Mesothelial cell of epicardium (in vitro differentiated cells): ENCODE results near the gene PJVK. TPM values are rescaled to one million over a fixed set of nuclear protein-coding genes. Genes with fewer than 3 reads are reported as not detected.

Experiments used
- DNase-seq, 2 experiments: peaks; one replicate each; pipeline ENCODE4 v3.0.0; 2021; ENCODE audit warnings: low spot score in 2 of 2; ENCODE audit not compliant: unreplicated experiment in 2 of 2
- H3K27ac Mint-ChIP-seq: 2 replicates; pipeline ENCODE4 v1.8.0; 2021; ENCODE audit warnings: mixed read lengths
- H3K27me3 Mint-ChIP-seq: 2 replicates; pipeline ENCODE4 v1.8.0; 2021; ENCODE audit warnings: low read depth, mixed read lengths
- H3K36me3 Mint-ChIP-seq: 2 replicates; pipeline ENCODE4 v1.8.0; 2021; ENCODE audit warnings: mixed read lengths
- H3K4me1 Mint-ChIP-seq: 2 replicates; pipeline ENCODE4 v1.8.0; 2021; ENCODE audit warnings: mixed read lengths
- H3K4me3 Mint-ChIP-seq: 2 replicates; pipeline ENCODE4 v1.8.0; 2021; ENCODE audit warnings: mild to moderate bottlenecking, moderate library complexity, mixed read lengths
- H3K9me3 Mint-ChIP-seq: 2 replicates; pipeline ENCODE4 v1.8.0; 2021; ENCODE audit warnings: mixed read lengths
- total RNA-seq: library from RNA; stranded (reverse); gene quantifications from 3 replicates; pipeline ENCODE4 v1.2.1, GENCODE V29; 2021
- TF ChIP-seq, protein P1 (sequence below): fragments of 200-600 bp; sonication (generic); IDR thresholded peaks from one replicate; pipeline ENCODE4 v1.5.0; 2021; ENCODE audit warnings: antibody characterized with exemption; ENCODE audit not compliant: unreplicated experiment

Gene PJVK, protein sequence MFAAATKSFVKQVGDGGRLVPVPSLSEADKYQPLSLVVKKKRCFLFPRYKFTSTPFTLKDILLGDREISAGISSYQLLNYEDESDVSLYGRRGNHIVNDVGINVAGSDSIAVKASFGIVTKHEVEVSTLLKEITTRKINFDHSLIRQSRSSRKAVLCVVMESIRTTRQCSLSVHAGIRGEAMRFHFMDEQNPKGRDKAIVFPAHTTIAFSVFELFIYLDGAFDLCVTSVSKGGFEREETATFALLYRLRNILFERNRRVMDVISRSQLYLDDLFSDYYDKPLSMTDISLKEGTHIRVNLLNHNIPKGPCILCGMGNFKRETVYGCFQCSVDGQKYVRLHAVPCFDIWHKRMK
- total RNA-seq, result 12.1 to 13.8 TPM (median 12.2 TPM) in 3 replicates

DNA sequence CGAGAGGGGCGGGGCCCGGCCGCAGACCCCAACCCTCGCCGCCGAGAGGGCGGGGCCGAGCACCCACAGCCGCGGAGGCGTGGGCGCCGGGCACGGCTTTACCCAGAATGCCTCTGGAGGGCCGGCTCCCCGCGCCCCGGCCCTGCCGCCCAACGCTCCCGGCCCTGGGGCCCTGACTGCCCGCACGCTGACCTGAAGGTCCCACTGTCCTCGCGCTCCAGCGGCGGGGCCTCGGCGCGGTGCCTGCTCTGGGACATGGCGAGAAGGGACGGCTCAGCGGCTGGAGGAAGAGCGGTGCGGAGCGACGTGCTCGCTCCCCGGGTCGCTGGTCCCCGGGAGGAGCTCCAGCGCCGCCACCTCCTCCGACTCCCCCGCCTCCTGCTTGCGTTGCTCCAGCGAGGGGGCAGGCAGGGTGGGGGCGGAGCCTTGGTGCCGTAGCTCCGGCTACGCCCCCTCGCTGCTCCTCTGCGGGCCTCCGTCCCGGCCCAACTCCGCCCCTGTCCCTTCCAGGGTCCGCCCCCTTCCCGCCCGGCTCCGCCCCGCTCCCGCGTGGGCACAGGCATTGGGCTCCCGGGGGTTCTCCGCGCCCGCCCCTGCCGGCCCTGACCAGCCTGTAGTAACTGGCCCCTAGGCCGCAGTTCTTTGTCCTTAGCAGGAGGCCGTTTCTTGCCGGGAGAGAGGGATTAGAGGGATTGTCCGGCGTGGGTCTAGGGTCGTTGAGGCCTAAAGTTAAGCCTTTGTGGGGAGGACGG lies at the start of gene PJVK, which contains the start of gene PRKRA:
PJVK (plus strand) TSS at position 605 of the 752 bp plus-strand sequence. CDS start 2,032 bp downstream, outside the sequence.
PRKRA (minus strand) TSS at position 402 of the 752 bp plus-strand sequence; CDS start at position 257, 145 bp downstream.
- no peaks in the 10 kb centered on the region for H3K27me3 Mint-ChIP-seq
- H3K36me3 Mint-ChIP-seq, result peaks cover 21% of the 10 kb centered on the region

DNA sequence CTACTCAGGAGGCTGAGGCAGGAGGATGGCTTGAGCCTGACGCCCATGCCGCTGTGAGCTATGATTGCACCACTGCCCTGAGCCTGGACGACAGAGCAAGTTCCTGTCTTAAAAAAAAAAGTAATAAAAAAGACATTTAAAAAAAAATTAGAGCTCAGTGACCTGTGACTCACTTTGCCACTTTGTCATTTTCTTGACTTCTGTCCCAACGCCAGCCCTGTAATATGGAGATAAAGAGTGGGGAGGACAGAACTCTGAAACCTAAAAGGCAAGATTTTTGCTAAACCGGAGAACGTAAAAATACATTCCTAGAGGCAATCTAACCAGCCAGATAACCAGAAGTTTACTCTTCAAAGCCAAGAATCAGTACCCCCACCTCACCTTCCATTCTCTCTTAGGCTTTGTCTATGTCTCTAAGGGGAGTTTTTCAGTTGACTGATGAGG lies 49.2 kb upstream of the PJVK start:
- Mint-ChIP-seq H3K27ac (no peak overlapping the region), H3K4me1 (peaks cover 14% of the 10 kb centered on the region), H3K9me3 (no peaks in the 10 kb centered on the region), H3K36me3 (no peaks in the 10 kb centered on the region), H3K4me3 (no peak overlapping the region), H3K27me3 (no peaks in the 10 kb centered on the region)
- TF ChIP-seq, protein P1, sequence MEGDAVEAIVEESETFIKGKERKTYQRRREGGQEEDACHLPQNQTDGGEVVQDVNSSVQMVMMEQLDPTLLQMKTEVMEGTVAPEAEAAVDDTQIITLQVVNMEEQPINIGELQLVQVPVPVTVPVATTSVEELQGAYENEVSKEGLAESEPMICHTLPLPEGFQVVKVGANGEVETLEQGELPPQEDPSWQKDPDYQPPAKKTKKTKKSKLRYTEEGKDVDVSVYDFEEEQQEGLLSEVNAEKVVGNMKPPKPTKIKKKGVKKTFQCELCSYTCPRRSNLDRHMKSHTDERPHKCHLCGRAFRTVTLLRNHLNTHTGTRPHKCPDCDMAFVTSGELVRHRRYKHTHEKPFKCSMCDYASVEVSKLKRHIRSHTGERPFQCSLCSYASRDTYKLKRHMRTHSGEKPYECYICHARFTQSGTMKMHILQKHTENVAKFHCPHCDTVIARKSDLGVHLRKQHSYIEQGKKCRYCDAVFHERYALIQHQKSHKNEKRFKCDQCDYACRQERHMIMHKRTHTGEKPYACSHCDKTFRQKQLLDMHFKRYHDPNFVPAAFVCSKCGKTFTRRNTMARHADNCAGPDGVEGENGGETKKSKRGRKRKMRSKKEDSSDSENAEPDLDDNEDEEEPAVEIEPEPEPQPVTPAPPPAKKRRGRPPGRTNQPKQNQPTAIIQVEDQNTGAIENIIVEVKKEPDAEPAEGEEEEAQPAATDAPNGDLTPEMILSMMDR, result no peak
- no peak for DNase-seq

More for the DNA sequence above, at the start of gene PJVK, which contains the start of gene PRKRA:
- TF ChIP-seq, protein P1, result no peak
- Mint-ChIP-seq H3K4me1 (peaks cover 35% of the 10 kb centered on the region), H3K9me3 (peaks cover 5% of the 10 kb centered on the region), H3K27ac (peak within 1 kb of the TSS; percentile 100), H3K4me3 (peak within 1 kb of the TSS; percentile 87)
- peak; percentile 98 to 99 for DNase-seq

DNA sequence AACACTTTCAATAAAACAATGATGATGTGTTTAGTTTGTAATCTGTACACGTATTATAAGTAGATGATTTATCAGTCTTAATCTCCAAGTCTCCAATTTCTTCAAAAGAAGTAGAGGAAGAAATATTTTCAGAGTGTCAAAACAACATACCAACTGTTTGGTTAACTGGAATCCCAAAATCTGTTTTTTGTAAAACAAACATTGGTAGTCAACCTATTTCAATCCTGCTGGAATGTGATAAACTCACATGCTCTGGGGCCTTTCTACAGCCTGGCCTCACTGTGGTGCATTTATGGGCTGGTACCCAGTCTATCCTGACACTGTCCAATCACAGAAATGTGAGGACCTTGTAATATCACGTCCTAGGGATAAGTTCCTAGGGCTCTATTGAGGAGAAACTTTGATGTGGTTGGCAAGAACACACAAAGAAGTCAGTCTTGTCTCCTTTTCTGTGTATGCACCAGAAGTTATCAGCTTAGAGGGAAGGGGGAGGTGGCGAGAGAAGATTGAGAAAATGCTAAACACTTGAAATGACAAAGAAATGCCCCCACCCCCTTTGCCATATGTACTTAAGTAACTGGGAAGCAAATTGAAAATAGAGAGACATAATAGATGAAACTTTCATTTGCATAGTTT lies 47.4 kb upstream of the PJVK start:
- peaks cover 14% of the 10 kb centered on the region for H3K4me1 Mint-ChIP-seq
- no peaks in the 10 kb centered on the region for H3K27me3 Mint-ChIP-seq
- TF ChIP-seq, protein P1, result no peak
- no peak overlapping the region for H3K4me3 Mint-ChIP-seq
- no peak overlapping the region for H3K27ac Mint-ChIP-seq
- DNase-seq, result no peak
- no peaks in the 10 kb centered on the region for H3K36me3 Mint-ChIP-seq
- no peaks in the 10 kb centered on the region for H3K9me3 Mint-ChIP-seq

DNA sequence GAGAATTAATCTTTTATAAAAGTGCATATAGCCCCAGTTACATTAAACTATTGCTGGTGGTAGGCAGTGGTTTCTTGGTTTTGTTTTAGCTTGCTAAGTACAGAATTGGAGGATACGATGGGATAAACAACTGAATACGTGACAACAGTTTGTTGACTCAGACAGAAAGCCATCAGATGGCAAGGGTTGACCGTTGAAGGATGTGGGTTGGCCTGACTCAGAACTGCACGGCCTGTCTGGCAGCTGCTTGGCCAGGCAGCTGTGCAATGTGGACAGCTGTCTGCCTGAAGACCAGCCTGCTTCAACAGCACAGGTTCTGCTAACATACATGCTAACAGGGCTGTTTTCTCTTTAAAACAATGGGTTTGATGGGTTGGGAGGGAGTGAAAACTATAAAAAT lies 46.8 kb upstream of the PJVK start:
- Mint-ChIP-seq H3K36me3 (no peaks in the 10 kb centered on the region), H3K4me1 (peaks cover 14% of the 10 kb centered on the region), H3K27me3 (no peaks in the 10 kb centered on the region), H3K4me3 (no peak overlapping the region), H3K9me3 (no peaks in the 10 kb centered on the region), H3K27ac (no peak overlapping the region)
- TF ChIP-seq, protein P1, result no peak
- DNase-seq, result no peak

DNA sequence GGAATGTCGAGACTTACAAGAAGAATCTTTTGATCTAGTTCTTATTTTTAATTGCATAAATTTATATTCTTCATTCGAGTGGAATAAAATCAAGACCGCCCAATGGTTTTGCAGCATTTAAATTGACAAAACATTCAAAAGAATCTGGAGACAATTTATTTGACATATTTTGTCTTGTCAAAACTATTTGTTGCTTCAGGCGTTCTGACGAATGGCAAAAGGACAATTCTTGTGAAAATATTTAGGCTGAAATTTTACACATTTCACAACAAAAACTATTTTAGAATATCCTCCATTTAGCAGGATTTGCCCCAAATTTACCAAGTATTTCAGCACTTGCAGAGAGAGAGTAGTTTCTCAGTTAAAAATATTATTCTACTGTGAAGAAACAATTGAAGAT lies 41.9 kb upstream of the PJVK start:
- H3K36me3 Mint-ChIP-seq, result no peaks in the 10 kb centered on the region
- no peaks in the 10 kb centered on the region for H3K9me3 Mint-ChIP-seq
- H3K27ac Mint-ChIP-seq, result no peak overlapping the region
- TF ChIP-seq, protein P1, result no peak
- no peak for DNase-seq
- no peaks in the 10 kb centered on the region for H3K27me3 Mint-ChIP-seq
- H3K4me3 Mint-ChIP-seq, result no peak overlapping the region
- H3K4me1 Mint-ChIP-seq, result peaks cover 11% of the 10 kb centered on the region
